ENCODE results near the gene OBSCN.
A peak's percentile ranks its signal among the peaks of the same experiment; 100 is the strongest.

The OBSCN gene

DNA sequence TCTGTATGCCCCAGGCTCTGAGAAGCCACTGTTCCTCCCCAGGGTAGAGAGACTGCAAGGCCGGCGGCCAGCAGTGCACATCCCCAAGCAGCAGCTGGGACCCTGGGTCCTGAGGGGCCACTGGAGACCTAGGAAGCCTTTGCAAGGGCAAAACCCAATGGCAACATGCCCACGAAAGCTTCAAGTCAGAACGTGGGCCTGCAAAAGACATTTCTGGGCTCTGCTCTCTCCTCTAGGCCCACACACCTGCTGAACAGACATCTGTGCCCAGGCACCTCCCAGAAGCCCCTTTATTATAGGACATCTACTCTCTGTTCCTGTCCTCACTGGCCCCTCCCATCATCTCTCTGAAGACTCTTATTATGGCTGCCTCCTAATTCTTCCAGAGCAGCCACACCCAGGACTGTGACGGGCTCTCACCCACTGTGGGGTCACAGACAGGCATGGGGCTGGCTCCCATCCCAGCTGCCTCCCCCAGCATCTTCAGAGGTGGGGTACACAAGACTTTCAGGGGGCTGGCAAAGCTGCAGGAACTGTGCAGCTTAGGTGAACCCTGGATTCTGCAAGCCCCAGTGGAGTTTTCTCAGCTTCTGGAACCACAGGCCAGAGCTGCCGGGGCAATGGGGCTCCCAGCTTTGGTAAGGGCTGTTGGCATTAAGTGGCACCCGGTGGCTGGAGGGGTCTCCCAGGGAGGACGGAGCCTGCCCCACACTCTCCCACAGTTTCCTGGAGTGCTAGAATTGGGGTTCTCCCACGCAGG, 186.1 kb downstream of the OBSCN start:
- DNase-seq, result no peak

DNA sequence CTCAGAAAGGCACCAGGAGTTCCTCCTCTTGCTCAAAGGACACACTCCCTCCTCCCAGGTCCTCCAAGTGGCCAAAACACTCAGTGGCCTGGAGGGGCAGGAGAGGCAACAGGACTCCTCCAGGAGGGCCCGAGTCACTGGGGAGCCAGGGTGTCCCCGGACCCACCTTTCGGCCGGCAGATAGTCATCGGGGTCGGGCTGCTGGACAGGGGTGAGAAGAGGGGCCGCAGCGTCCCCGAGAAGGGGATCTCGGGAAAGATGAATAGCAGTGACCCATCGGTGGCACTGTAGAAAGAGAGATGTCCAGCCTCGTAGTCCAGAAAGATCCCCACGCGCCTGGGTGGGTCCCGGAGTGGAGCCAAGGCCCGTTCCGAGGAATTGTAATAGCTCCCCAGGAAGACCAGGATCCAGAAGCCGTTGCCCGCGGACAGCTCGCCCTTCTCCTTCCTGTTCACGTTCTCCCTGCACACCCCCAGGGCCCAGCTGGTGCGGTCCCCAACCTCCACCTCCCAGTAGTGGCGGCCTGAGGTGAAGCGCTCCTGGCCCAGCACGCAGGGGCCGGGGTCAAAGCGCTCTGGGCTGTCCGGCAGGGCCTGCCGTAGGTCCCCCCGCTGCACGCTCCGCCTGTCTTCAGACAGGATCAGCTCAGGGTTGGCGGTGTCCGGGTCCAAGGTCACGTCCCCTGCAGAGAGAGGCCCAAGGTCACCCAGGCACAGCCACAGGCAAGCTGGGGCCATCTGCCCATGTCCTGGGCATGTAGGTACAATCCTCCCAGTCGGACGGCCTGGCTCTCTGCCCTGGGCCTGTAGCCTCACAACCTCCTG, 186.9 kb downstream of the OBSCN start:
- no peak for DNase-seq

- no peak for DNase-seq
Observed at GRCh38 chr1:228396770-228397662, 189.2 kb downstream of the OBSCN start.

GRCh38 chr1:228397966-228398365, 190.1 kb downstream of the OBSCN start:
- no peak for DNase-seq

- no peak for DNase-seq
Observed at GRCh38 chr1:228398741-228399461, 191.1 kb downstream of the OBSCN start.

DNA sequence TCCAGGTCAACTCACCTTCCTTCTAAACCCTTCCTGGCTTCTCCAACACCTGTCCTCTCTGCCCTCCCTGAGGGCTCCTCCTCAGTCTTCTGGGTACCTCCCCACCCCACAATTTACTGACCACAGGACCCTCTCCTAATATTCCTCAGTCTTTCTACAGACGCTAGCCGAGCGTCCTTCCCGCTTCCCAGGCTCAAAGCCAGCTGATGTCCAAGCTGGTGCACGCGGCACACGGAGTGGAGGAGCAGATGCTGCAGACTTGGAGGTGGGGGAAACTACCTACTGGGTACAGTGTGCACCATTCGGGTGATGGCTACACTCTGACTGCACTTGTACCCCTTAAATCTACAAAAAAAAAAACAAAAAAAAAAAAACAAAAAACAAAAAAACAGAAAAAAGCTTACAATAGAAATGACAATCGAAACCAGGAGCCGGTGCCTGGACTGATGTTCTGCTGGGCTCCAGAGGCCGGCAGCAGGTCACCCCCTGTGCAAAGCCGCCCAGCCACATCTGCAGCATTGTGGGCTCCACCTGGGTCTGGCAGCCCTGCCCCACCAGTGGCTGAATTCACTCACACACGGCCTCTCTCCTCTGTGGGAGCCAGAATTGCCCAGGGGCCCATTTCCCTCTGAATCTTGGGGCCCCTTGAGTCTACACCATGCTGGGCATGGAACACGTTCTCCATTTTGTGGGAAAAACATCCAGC, 191.8 kb downstream of the OBSCN start:
- DNase-seq, result no peak

- DNase-seq, result no peak
Observed at GRCh38 chr1:228400237-228400651, 192.4 kb downstream of the OBSCN start.

DNA sequence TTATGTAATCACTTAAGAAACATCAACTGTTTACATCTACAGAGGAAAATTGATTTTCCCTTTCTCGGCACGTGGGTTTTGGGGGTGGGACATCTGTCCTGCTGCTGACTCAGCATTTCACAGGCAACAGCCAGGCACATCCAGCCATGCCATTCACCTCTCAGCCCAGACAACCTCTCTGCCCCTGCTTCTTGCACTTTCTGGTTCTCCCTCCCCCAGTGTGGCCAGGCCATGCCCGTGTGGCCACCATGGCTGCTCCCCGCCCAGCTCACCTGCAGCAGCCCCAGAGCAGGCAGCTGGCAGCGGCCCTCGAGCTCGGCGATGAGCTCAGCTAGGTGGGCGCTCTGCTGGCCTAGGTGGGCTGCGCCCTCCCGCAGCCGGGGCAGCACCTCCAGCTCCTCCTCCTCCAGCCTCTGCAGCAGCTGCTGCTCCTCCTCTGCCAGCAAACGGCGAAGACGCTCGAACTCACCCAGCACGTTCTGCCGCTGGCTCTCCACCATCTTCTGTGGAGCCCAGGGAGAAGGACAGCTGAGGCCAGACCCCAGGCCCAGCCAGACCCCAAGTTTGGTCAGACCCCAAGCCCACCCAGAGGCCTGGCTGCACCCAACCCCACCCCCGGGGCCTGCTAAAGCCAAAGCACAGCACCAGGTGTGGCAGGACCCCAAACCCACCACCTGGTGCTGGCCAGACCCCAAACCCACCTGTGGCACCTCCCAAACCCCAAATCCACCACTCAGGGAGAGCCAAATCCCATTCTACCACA, 193.0 kb downstream of the OBSCN start:
- DNase-seq, result no peak

DNA sequence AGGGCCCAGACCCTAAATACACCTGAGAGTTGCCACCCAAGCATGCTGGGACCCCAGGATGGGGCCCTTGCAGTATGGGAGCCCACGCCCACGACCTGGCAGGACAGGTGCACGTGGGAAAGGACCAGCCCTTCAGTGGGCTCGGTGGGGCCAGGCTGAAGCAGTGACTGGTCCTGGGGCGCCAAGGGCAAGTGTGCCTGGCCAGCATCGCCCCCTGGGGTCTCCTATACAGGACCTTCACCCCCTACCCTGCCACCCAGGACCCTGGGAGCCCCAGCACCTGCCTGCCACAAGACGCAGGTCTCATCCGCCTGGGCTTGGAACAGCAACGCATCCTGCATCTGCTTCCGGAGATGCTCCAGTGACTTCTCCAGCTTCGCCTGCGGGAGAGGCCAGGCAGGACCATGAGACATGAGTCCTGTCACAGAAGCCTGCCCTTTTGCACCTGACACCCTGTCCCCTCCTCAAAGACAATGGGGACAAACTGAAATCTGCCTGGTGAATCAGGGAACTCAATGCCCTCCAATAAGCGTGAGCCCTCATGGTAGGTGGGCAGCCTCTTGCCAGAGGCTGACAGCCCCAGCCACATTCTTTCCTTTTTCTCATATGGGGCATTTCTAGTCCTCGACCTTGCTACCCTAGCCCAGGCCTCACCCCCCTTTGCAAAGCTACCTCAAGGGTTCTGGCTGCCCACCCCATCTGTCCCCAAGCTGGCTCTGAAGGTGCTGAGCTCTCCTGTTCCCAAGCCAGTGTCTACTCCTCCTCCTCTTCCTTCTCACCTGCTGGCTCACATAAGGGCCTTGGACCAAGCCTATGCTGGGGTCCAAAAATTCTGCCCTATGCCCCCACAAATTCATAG, 194.2 kb downstream of the OBSCN start:
- no peak for DNase-seq

DNA sequence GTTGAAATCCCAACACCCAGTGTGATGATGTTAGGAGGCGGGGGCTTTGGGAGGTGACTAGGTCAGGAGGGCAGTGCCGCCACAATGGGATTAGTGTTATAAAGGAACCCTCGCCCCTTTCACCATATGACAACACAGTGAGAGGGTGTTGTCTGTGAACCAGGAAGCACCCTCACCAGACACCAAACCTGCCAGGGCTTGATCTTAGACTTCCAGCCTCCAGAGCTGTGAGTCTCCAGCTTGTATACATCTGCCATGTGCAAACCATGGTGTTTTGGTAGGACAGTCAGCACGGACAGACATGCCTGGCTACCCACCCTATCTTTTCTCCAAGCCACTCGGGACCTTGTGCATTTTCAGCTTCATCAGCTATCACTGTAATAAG, 194.8 kb downstream of the OBSCN start:
- DNase-seq, result no peak

DNA sequence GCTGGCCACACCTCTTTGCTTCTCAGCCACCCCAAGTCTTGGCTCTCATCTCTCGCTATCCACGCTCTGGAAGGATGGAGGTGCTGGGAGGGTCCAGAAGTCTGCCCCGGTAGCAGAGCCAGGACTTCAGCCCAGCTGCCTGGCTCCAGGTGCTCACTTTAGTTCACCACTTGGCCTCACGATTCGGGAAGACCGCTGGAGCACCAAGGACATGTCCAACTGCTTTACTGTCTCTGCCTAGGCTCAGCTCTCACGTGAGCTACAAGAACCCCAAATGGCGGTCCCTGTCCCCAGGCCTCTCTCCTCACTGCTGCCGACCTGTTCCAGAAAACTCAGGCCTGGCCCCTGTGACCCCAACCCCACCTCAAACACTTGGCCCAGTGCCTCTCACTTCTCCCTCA, 195.4 kb downstream of the OBSCN start:
- no peak for DNase-seq

DNA sequence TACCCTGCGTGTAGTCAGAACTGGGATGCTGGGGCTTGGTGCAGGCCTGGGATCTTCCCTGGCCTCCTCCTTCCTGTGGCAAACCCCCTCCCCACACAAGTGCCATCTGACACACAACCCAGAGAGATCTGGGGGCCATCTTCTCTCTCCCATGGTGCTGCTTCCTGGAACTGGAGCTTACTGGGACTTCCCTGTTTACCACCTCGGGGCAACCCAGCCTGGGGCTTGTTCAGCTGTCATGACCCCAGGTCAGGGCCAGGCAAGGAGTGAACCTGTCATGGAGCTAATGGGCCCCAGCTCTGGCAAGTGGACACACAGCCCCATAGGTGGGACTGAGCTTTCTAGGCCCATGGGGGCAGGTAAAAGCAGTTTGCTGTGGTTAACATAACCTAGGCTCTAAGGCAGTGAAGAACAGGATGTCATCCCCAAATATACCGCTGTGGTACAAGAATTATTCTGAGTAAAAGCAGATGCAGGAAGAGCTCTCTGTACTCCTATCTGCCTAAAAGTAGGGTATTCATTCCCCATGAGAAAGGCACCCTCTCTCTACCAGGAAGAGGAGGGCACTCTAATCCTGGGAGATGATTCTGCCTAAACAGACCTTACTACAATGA, 196.4 kb downstream of the OBSCN start:
- peak; percentile 5 for DNase-seq

- DNase-seq, result no peak
Observed at GRCh38 chr1:228405200-228405978, 197.5 kb downstream of the OBSCN start.

DNA sequence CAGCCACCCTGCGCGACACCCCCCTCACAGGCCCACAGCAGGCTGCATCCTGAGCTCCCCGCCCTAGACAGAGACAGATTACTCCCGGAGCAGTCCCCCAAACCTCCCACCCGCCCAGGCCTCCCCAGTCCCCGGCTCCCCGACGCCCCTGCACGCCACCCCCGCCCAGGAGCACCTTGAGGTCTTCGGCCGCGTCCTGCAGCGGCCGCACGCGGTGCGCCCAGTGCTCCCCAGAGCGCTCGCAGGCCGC, 198.1 kb downstream of the OBSCN start:
- no peak for DNase-seq

DNA sequence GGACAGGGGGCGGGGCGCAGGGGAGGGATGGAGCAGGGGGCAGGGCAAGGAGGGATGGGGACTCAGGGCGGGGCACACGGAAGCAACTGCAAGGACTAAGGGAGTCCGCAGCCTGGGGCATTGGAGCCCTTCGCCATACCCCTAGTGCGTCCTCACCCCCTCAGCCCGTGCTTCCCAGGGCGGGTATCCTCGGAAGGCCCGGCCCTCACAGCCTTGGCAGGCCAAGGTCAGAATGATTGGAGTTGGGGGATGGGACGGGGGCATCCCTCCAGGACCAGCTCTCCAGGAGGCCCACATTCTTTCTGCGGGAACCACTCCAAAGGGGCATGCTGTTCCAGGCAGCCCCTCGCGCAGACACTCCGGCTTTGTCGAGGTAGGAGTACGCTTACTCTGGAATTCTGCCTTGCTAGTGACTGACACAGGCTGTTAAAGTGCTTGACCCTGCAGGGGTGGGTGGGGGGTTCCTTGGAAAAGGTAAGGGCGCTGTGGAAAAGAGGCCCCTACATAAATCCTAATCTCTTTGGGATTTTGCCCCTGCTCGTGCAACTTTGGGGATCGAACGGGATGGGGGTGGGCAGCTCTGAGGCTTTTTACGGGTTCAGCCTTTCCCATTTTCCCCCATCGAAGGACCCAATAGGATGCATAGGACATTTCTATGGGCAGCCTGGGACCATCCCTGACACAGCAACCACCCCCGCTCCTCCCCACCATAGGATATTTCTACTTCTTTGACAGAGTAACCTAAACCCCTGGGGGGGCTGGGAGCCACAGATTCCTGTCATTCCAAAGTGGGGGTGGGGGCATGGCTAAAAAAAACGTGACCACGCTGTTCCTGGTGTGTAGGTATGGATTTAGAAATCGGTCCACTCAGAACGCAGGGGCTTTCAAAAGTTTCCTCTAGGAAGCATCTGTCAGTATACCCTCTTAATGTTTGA, 199.5 kb downstream of the OBSCN start:
- DNase-seq, result no peak

DNA sequence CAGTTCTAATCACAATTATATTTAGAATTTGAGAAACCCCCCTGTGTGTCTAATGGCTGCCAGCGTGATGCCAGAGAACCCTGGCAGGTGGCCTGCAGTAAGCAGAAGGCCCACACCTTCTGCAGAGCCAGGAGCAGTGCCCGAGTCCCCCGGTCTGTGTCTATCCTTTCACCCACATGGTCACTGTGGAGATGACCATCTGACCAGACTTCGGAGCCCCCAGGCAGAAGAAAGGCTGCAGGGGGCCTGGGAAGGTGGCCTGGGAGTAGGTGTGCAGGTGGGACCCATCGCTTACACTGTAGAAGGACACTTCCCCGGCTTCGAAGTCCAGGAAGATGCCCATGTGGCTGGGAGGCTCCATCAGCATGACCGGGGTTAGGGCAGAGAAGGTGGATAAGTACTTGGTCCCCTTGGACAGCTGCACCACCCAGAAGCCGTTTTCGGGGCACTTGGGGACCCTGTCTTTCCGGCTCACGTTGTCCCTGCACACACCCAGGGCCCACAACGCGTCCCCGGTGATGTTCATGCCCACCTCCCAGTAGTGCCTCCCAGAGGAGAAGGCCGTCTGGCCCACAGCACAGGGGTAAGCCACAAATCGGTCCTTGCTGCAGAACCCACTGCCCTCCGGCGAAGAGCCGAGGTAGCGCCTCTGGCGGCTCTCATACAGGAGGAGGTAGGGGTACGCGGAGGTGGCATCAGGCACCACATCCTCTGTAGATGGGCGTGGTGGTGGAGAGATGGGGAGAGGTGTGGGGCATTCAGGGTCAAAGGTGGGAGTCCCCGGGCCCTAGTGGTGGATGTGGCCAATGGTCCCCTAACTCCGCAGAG, 200.4 kb downstream of the OBSCN start:
- no peak for DNase-seq

Data from MV-4-11 (cell line).